H1 (cell line): ENCODE results near the gene BTD.

ENCODE experiments used
- CTCF ChIP-seq, 3 experiments: IDR thresholded peaks; 1 replicate in 2 of 3; 2 replicates in 1 of 3; pipeline versions ENCODE4 v1.5.1 to v1.6.1; 2011; ENCODE audit warnings: low read length in 3 of 3, mild to moderate bottlenecking in 3 of 3, inconsistent platforms in 2 of 3, low read depth in 1 of 3, moderate library complexity in 1 of 3; ENCODE audit not compliant: insufficient read depth in 1 of 3; ENCODE audit errors: control extremely low read depth in 1 of 3
- EZH2 ChIP-seq: fragments of 200-600 bp; sonication (generic); IDR thresholded peaks from 2 replicates; pipeline ENCODE4 v1.7.1; 2012; ENCODE audit warnings: low read depth, mild to moderate bottlenecking, moderate library complexity, low read length, inconsistent platforms; ENCODE audit not compliant: severe bottlenecking
- MAFK ChIP-seq: IDR thresholded peaks from 2 replicates; pipeline ENCODE4 v1.6.1; 2012; ENCODE audit warnings: low read depth, mild to moderate bottlenecking, improper control_type of control experiment, low read length
- POLR2A ChIP-seq, 2 experiments: IDR thresholded peaks; 1 replicate in 1 of 2; 2 replicates in 1 of 2; pipeline ENCODE4 v1.6.1; 2011; ENCODE audit warnings: low read depth in 2 of 2, low read length in 2 of 2, mild to moderate bottlenecking in 2 of 2; ENCODE audit errors: control extremely low read depth in 1 of 2

GRCh38 chr3:15578289-15578867 is 23.2 kb upstream of the BTD start:
- no peak for TF ChIP-seq CTCF (IDR thresholded peaks at IDR 0.05; ENCODE audit: control extremely low read depth in 1 of 3, insufficient read depth in 1 of 3, low read depth in 1 of 3, low read length in 3 of 3)
- no peak for TF ChIP-seq EZH2
- no peak for TF ChIP-seq MAFK
- TF ChIP-seq POLR2A (IDR thresholded peaks at IDR 0.05; ENCODE audit: control extremely low read depth in 1 of 2, low read depth in 2 of 2, low read length in 2 of 2), result no peak
